ENCODE measurements around the gene PSME3IP1. TPM values are rescaled to one million over a fixed set of nuclear protein-coding genes. Genes with fewer than 3 reads are reported as not detected.
"Not testable (repeated sequence)": the region's sequence is repeated elsewhere in the genome, so short reads cannot be mapped to it uniquely, and the experiment has no call there.

PSME3IP1 gene
- total and polyA plus RNA-seq, 9 of the 15 experiments (the other 6 are each of a cell fraction or from before 2014, with no cell fraction given): 63.8 to 187 (median 142) TPM

- not testable (repeated sequence) for TF ChIP-seq NR2C2, ATF1 (CRISPR knock-in tag; IDR thresholded peaks at IDR 0.05)
- TF ChIP-seq NR2C2 (tag; IDR thresholded peaks at IDR 0.05): peak; percentile 70
- peak; percentile 32; the same call in 1 of the 2 replicates for TF ChIP-seq ZNF324 (CRISPR knock-in tag; IDR thresholded peaks at IDR 0.05)
- TF ChIP-seq TEAD1 (CRISPR knock-in tag; IDR thresholded peaks at IDR 0.05): peak in 1 of 2 experiments; percentile 92; a peak in 2 of 4 replicates
- 0 out of 2 replicates have a peak, but pooled peaks have one; percentile 14 for TF ChIP-seq KLF13 (tag; IDR thresholded peaks at IDR 0.05; ENCODE audit: borderline replicate concordance, low read depth)
- TF ChIP-seq RHOXF2B (CRISPR knock-in tag; conservative IDR thresholded peaks at IDR 0.05): 0 out of 2 replicates have a peak, but pooled peaks have one; percentile 54
- TF ChIP-seq ATF1 (tag; IDR thresholded peaks at IDR 0.05): peak; percentile 42; the same call in 1 of the 2 replicates
- TF ChIP-seq HBP1 (CRISPR knock-in tag; IDR thresholded peaks at IDR 0.05): peak; percentile 66; the same call in 1 of the 2 replicates
- TF ChIP-seq ZNF668 (CRISPR knock-in tag; IDR thresholded peaks at IDR 0.05): 0 out of 2 replicates have a peak, but pooled peaks have one; percentile 51
- TF ChIP-seq, protein P1, sequence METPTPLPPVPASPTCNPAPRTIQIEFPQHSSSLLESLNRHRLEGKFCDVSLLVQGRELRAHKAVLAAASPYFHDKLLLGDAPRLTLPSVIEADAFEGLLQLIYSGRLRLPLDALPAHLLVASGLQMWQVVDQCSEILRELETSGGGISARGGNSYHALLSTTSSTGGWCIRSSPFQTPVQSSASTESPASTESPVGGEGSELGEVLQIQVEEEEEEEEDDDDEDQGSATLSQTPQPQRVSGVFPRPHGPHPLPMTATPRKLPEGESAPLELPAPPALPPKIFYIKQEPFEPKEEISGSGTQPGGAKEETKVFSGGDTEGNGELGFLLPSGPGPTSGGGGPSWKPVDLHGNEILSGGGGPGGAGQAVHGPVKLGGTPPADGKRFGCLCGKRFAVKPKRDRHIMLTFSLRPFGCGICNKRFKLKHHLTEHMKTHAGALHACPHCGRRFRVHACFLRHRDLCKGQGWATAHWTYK (CRISPR knock-in tag; IDR thresholded peaks at IDR 0.05): peak; percentile 95
- TF ChIP-seq ELF4 (CRISPR knock-in tag; IDR thresholded peaks at IDR 0.05): peak; percentile 57; the same call in 1 of the 2 replicates
- TF ChIP-seq SMAD4 (CRISPR knock-in tag; conservative IDR thresholded peaks at IDR 0.05): peak; percentile 92
- peak in 1 of 3 experiments; percentile 77; a peak in 2 of 6 replicates for TF ChIP-seq ZBTB11 (CRISPR knock-in tag; IDR thresholded peaks at IDR 0.05)
- peak; percentile 80 for TF ChIP-seq OTX1 (CRISPR knock-in tag; IDR thresholded peaks at IDR 0.05)
- TF ChIP-seq DMBX1 (CRISPR knock-in tag; IDR thresholded peaks at IDR 0.05; ENCODE audit: borderline replicate concordance): peak; percentile 91
- 0 out of 2 replicates have a peak, but pooled peaks have one; percentile 26 for TF ChIP-seq ZNF75A (CRISPR knock-in tag; IDR thresholded peaks at IDR 0.05)
- TF ChIP-seq, protein P2, sequence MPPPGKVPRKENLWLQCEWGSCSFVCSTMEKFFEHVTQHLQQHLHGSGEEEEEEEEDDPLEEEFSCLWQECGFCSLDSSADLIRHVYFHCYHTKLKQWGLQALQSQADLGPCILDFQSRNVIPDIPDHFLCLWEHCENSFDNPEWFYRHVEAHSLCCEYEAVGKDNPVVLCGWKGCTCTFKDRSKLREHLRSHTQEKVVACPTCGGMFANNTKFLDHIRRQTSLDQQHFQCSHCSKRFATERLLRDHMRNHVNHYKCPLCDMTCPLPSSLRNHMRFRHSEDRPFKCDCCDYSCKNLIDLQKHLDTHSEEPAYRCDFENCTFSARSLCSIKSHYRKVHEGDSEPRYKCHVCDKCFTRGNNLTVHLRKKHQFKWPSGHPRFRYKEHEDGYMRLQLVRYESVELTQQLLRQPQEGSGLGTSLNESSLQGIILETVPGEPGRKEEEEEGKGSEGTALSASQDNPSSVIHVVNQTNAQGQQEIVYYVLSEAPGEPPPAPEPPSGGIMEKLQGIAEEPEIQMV (tag; conservative IDR thresholded peaks at IDR 0.05; ENCODE audit: low read depth): peak; percentile 78
Observed at GRCh38 chr16:57109259-57110105, 76.4 kb downstream of the PSME3IP1 start (continued).

Data from K562 (cell line).